ENCODE results near the gene MIPEP. TPM values are rescaled to one million over a fixed set of nuclear protein-coding genes. Genes with fewer than 3 reads are reported as not detected.
"Not testable (repeated sequence)": the region's sequence is repeated elsewhere in the genome, so short reads cannot be mapped to it uniquely, and the experiment has no call there.

MIPEP gene
- total RNA-seq: 11.2 and 13.4 TPM in 2 replicates

DNA sequence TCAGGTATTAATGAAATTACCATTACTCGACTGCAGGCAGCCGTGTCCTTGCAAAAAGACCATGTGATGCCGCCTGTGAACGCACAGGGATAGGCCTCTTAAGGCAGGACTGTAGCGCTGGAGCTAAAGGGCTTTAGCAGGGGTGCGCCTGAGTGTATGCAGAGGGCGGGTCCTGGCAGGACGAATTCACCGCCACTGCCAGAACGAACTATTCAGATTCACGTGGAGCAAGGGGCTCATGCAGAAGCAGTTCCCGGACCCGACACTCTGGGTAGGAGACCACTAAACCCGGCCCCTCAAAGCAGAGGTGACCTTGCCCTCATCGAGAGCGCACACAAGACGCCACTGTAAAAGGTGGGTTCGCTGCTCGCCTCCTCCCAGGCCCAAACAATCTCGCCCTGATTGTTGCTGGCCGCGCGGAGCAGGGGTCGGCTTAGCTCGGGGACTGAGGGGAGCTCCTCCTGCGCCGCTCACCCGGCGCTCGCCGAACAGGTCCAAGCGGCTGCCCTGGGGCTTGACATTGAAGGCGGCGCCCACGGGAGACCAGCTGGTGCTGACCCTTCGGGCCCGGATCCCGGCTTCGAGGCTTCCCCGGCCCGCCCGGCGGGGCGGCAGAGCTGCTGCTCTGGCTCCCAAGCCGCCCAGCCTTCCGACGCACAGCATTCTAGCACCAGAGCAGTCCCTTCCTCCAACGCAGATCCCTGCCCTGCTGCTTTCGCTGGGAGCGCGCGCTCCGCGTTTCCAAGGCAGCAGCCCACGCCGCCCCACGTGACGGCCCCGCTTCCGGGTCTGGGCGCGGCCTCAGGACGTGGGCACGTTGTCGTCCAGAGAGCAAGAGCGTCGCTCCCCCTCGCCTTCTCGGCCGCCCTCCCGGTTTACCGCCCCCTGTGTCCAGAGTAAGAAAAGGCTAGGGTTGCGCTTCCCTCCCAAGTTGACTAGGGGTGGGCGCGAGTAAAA, at the start of gene MIPEP:
Gene MIPEP, minus strand, starts transcription at position 743 of the 957 bp plus-strand sequence. Its CDS starts 80 bp downstream, at position 663.
- intact Hi-C loops (cut with micrococcal nuclease): loop anchor here (1.0 kb wide), 3 partner anchors 310 to 514 kb away; no protein-coding TSS in a partner anchor

DNA sequence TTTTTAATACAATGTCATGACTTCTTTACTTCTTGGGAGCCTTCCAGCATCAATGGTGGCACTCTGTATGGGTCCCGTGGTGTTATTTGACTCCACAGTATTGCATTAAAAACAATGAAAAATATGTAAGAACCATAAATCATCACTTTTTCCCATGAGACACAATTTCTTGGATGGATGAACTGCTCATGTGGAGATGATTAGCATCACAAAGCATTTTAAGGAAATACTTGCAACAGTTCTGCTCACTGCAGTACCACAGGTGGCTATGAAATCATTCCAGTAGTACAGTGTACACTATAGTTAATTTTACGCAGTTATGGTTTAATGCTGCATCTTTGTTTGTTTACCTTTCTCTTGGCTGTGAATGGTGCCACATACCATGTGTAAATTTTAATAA, 45.3 kb upstream of the MIPEP start:
- intact Hi-C loops (cut with micrococcal nuclease): no loop called here

DNA sequence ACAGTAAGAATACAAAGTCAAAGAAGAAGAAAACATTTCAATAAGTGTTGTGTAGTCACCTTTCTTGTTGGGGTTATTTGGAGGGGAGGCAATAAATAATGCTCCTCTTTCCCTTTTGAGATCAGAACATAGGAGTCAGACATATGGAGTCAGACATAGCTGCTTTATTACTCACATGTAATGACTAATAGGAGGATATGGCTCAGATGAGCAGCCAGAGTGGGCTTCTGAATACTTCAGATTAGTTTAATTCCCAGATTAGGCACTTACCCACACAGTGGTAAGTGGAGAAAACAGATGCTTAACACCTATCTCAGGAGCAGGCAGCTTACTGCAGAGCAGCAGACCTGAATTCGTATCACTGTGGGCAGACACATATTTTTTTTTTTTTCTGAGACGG, 39.8 kb upstream of the MIPEP start:
- intact Hi-C loops (cut with micrococcal nuclease): no loop called here

GRCh38 chr13:23923031-23923430, 33.8 kb upstream of the MIPEP start:
- intact Hi-C loops (cut with micrococcal nuclease): loop anchor here (5.0 kb wide), 1 partner anchor 59 kb away; no protein-coding TSS in a partner anchor

GRCh38 chr13:23922005-23922932, 33.1 kb upstream of the MIPEP start:
- intact Hi-C loops (cut with micrococcal nuclease): loop anchor here (5.0 kb wide), 1 partner anchor 60 kb away; no protein-coding TSS in a partner anchor

- intact Hi-C loops (cut with micrococcal nuclease): loop anchor here (1.0 to 5.0 kb wide), 5 partner anchors 39 to 299 kb away; no protein-coding TSS in a partner anchor
Measured at GRCh38 chr13:23921451-23921888, 32.3 kb upstream of the MIPEP start.

DNA sequence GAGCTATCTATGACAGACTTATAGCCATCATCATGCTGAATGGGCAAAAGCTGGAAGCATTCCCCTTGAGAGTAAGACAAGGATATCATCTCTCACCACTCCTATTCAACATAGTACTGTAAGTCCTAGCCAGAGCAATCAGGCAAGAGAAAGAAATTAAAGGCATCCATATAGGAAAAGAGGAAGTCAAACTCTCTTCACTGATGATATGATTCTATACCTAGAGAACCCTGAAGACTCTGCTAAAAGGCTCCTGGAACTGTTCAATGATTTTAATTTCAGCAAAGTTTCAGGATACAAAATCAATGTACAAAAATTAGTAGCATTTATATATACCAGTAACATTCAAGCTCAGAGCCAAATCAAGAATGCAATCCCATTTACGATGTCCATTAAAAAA, 29.8 kb upstream of the MIPEP start:
- intact Hi-C loops (cut with micrococcal nuclease): no loop called here

DNA sequence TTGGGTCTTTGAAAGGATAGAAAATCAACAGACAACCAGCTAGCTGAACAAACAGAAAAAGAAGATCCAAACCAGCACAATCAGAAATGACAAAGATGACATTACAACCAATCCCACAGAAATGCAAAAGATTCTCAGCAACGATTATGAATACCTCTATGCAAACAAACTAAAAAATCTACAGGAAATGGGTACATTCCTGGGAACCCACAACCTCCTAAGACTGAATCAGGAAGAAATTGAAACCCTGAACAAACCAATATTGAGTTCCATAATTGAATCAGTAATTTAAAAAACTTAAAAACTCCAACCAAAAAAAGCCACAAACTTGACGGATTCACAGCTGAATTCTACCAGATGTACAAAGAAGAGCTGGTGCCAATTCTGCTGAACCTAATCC, 29.0 kb upstream of the MIPEP start:
- intact Hi-C loops (cut with micrococcal nuclease): no loop called here

DNA sequence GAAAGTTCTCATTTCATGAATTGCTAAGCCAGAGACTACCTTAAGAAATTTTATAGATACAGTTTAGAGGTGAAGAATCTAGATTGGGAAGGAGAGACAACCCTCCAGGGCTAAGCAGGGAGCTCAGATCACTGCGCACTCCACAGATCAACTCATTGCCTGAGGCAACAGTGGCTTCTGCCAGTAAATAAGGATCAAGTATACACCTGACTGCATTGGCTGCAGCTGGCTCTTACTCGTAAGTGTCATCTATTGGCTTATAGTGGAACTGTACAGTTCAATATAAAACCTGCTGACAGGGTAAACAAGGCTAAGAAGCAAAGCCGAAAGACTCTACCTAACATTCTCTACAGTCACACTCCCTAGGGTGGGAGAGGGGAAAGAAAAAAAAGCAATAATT, 26.1 kb upstream of the MIPEP start:
- intact Hi-C loops (cut with micrococcal nuclease): no loop called here

DNA sequence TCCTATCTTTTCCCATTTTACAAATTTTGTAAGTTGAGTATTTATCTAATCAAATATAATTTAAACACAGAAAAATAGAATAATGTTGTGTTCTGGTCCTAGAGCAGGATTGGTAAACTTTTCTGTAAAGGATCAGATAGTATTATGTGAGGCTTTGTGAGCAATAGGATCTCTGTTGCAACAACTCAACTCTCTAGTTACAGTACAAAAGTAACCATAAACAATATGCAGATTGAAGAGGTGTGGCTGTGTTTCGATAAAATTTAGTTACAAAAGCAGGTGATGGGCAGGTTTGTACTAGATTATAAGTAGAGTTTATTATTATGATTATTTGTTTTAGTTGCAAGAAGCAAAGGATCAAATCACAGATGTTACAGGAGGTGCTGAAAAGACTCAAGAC, 23.3 kb upstream of the MIPEP start:
- intact Hi-C loops (cut with micrococcal nuclease): no loop called here

DNA sequence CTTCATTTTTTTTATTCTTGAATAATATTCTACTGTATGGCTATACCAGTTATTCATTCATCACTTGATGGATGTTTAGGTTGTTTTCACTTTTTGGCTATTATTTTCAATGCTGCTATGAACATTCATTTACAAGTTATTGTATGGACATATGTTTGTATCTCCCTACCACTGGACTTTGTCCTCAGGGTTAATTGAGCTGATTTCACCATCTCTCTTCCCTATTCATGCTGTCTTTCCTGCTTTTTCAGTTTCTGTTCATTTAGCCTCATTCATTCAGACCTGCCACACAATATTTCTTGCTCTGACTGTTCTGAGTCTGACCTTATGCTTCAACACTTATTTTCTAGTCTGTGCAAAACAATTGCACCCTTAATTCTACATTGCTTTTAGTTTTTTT, 20.4 kb upstream of the MIPEP start:
- intact Hi-C loops (cut with micrococcal nuclease): no loop called here

- intact Hi-C loops (cut with micrococcal nuclease): no loop called here
Measured at GRCh38 chr13:23905766-23906165, 16.6 kb upstream of the MIPEP start.

DNA sequence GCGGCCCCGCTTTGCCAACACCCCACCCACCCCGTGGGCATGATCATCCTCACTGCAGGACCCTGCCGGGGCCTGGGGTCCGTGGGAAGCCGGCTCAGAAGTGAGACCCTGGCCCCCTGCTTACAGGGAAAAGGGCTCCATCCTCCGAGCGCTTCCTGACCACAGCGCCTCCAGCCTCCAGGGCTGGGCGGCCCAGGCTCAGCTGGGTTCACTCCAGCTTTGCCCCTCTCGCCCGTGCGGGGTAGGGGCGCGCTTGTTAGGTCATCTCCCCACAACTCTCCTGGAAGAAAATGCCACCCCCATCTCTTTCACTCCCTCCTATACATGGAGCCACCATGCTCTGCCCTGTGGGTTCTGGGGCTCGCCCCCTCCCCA, 14.7 kb upstream of the MIPEP start:
- intact Hi-C loops (cut with micrococcal nuclease): no loop called here

DNA sequence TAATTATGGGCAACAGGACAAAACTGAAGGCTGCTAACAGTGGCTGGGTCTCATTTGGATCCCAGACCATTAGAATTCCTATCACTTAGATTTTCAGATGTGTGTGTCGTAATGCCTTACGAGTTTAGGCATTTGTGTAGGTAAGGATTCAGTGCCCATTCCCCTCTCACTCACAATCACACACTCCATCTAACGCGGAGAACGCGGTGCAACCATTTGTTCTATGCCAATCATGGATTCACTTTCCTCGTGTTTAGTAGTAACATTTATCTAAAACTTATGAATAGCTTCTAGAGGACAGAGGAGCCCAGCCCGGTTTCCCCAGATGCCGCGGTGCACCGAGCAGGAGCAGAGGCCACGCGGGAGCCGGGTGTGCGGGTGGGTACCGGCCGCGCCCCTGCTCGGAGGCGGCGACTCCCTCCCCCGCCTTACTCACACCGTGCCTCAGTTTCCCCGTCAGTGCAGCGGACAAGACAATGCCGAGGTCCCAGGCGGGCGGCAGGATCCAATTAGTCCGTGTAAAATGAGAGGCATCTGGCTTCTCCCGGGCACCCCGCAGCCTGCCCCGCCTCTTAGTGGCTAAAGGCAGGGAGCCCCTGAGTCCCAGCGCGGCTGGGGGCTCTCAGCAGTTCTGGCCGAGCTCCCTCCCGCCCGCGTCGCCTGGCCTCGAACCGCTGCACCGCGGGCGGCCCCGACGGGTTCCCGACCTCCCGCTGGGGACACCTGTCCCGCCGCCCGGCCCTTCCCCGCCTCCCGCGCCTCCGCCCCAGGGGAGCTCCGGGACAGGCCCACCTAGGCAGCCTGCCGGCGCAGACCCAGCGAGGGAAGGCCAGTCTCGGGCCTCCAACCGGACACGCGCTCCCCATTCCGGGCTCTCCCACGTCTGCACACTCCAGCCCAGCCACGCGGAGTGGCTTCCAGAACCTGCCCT, 14.0 kb upstream of the MIPEP start:
- intact Hi-C loops (cut with micrococcal nuclease): no loop called here

- intact Hi-C loops (cut with micrococcal nuclease): no loop called here
Measured at GRCh38 chr13:23901365-23901764, 12.2 kb upstream of the MIPEP start.

- intact Hi-C loops (cut with micrococcal nuclease): loop anchor here (1.0 kb wide), 2 partner anchors 23 to 433 kb away; no protein-coding TSS in a partner anchor
Measured at GRCh38 chr13:23899555-23899954, 10.4 kb upstream of the MIPEP start.

DNA sequence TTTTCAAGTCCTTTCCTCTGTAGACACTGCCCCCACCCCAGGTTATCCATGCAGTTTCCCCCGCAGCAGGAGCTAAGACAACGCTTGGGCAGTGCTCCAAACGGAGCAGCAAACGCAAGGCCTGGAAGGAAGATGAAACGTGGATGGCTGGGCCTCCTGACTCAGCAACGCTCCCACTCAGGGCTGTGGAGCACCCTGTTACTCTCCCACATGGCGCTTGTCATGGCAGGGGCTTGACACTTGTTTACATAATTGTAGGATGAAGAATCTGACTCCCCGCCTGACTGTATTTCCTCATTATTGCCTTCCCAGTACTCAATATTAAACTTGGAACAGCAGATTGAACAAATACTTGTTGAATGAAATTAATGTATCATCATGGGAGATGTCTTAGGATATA, 8.9 kb upstream of the MIPEP start:
- intact Hi-C loops (cut with micrococcal nuclease): no loop called here

DNA sequence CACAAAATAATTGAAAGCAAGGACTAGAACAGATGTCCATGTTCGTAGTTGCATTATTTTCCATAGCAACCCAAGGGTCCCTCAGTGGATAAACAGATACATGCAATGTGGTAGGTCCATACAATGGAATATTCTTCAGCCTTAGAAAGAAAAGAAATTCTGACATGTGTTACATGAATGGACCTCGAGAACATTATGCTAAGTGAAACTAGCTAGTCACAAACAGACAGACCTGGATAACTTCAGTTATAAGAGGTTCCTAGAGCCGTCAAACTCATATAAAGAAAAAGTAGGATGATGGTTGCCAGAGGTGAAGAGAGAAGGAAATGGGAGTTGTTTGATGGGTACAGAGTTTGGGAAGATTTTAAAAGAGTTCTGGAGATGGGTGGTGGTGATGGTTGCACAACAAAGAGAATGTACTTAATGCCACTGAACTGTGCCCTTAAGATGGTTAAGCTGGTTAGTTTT, 8.3 kb upstream of the MIPEP start, which contains the start of gene C1QTNF9B:
Gene C1QTNF9B, minus strand, starts transcription at position 51 of the 468 bp plus-strand sequence.
- intact Hi-C loops (cut with micrococcal nuclease): not testable (repeated sequence)

DNA sequence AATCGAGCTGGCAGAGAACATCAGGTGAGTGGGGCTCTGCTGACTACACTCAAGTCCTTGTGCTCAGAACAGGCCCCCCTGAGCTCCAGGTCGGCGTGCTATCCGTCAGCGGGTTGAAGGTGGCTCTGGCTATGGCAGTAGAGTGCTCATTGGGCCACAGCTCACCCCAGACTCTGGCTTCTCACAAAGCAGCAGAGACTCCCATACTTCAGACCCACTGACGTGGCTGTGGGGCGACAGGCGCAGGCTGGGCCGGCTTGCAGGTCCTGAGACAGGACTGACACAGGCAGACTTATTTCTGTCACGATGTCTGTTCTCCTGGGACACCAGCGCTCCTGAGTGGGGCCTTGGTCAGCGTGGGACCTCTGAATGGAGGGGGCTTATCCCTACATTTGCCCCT, 5.5 kb upstream of the MIPEP start:
- intact Hi-C loops (cut with micrococcal nuclease): not testable (repeated sequence)

- intact Hi-C loops (cut with micrococcal nuclease): not testable (repeated sequence)
Measured at GRCh38 chr13:23893791-23894190, 4.6 kb upstream of the MIPEP start.
